OCI-LY3 (cell line): ENCODE results near the gene REPS2.

Experiments used
- EZH2phosphoT487 ChIP-seq: fragments of 200-600 bp; shearing (Covaris generic); IDR thresholded peaks from 2 replicates; pipeline ENCODE4 v1.6.1; 2018; ENCODE audit warnings: antibody characterized with exemption, mixed run types, low read depth
- TF ChIP-seq, protein P1 (sequence below): fragments of 200-600, 300-600 bp; sonication (generic); IDR thresholded peaks from 2 replicates; pipeline ENCODE4 v1.5.1; 2014; ENCODE audit warnings: antibody characterized with exemption, low read length, low read depth

DNA sequence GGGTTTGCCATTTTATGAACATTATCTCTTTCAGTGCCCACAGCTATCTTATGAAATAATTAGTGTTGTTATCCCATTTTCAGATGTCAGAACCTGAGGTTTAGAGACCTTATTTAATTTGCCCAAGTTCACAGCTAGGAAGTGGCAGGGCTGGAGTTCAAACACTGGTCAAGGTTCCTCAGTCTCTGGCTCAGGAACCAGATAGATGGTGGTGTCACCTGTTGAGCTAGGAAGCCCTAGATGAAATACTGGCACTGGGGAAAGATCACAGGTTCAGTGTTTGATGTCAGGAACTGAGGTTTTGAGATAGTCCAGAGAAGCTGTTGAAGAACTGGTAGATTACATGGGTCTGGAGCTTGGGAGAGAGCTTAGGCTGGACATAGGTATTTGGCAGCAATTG is 85.4 kb downstream of the REPS2 start:
- TF ChIP-seq, protein P1, sequence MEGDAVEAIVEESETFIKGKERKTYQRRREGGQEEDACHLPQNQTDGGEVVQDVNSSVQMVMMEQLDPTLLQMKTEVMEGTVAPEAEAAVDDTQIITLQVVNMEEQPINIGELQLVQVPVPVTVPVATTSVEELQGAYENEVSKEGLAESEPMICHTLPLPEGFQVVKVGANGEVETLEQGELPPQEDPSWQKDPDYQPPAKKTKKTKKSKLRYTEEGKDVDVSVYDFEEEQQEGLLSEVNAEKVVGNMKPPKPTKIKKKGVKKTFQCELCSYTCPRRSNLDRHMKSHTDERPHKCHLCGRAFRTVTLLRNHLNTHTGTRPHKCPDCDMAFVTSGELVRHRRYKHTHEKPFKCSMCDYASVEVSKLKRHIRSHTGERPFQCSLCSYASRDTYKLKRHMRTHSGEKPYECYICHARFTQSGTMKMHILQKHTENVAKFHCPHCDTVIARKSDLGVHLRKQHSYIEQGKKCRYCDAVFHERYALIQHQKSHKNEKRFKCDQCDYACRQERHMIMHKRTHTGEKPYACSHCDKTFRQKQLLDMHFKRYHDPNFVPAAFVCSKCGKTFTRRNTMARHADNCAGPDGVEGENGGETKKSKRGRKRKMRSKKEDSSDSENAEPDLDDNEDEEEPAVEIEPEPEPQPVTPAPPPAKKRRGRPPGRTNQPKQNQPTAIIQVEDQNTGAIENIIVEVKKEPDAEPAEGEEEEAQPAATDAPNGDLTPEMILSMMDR, result no peak
- no peak for TF ChIP-seq EZH2phosphoT487
